GM12891 (cell line): ENCODE results near the gene JADE1.

Source experiments
- POLR2A ChIP-seq: IDR thresholded peaks from 2 replicates; pipeline ENCODE4 v1.6.1; 2011; ENCODE audit warnings: low read depth, low read length, control low read depth
- POLR2AphosphoS5 ChIP-seq: IDR thresholded peaks from 2 replicates; pipeline ENCODE4 v1.6.1; 2011; ENCODE audit warnings: low read depth, low read length, control low read depth
- SPI1 ChIP-seq: IDR thresholded peaks from 2 replicates; pipeline ENCODE4 v1.6.1; 2011; ENCODE audit warnings: low read depth, low read length, control low read depth
- TAF1 ChIP-seq: IDR thresholded peaks from 2 replicates; pipeline ENCODE4 v1.6.1; 2011; ENCODE audit warnings: low read depth, low read length, control low read depth

DNA sequence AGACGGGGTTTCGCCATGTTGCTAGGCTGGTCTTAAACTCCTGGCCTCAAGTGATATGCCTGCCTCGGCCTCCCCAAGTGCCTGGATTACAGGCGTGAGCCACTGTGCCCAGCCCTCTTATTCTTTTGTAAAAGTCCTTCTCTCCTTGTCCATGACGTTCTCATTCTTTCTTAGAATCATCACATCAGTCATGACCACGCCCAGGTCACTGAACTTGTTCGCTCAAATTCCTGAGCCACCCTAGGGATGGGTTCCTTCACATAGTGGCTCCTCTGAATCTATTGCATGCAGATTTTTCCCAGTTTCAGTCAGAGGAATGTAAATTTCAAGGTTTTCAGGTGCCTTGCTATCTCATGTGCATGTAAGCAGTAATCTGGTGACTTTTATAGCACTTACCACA, 15.7 kb downstream of the JADE1 start:
- no peak for TF ChIP-seq POLR2AphosphoS5
- TF ChIP-seq POLR2A, result no peak
- no peak for TF ChIP-seq TAF1
- no peak for TF ChIP-seq SPI1
